GM19193 (cell line): Measurements from ENCODE around the gene FA2H.

Experiments
- POLR2A ChIP-seq: IDR thresholded peaks from 4 replicates; pipeline ENCODE4 v1.6.1; 2011; ENCODE audit not compliant: insufficient read depth, insufficient read length; ENCODE audit errors: extremely low read depth

Gene FA2H

GRCh38 chr16:74738816-74739215 lies 35.8 kb downstream of the FA2H start:
- no peak for TF ChIP-seq POLR2A

DNA sequence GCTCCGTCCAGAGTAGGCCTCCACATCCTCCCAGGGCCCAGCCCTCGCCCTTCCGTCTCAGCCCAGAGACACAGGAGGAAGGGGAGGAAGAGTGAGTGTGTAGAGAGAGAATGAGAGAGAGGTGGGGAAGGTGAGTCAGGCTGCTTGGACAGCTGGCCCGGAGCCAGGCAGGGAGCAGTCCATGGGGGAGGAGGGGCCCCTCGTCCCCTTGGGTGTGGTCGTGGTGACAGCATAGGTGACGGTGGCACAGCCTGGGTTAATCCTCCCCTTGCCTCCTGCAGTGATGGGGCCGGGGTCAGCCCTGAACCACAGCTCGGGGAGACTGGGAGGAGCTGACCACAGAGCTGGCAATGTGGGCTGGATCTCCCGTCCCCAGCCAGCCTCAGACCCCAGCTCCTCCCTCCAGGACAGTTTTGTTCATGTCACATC lies 36.5 kb downstream of the FA2H start:
- no peak for TF ChIP-seq POLR2A

DNA sequence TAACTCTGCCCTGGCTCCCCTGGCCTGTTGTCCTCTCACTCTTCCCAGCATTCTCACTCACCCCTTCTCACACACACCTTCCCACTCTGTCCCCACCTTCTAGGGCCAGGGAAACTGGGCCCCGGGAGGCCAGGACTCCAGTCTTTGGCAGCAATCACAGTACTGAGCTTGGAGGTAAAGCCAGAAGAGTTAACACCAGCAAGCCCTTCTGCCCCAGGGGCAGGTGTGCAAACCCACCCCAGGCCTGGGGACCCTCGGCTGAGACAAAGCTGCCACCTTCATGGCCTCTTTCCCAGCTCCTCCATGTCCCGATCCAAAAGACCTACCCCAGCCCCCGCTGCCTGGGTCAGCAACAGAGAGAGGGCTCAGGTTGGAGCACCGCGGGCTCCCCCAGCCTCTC lies 37.1 kb downstream of the FA2H start:
- TF ChIP-seq POLR2A: no peak

GRCh38 chr16:74736531-74737157 lies 38.0 kb downstream of the FA2H start:
- TF ChIP-seq POLR2A: no peak

- no peak for TF ChIP-seq POLR2A
These were observed 39.1 kb downstream of the FA2H start for GRCh38 chr16:74735554-74735953.

- TF ChIP-seq POLR2A: no peak
These were observed 39.5 kb downstream of the FA2H start for GRCh38 chr16:74735162-74735452.

- no peak for TF ChIP-seq POLR2A
These were observed 40.1 kb downstream of the FA2H start for GRCh38 chr16:74734361-74735161.

- TF ChIP-seq POLR2A: no peak
These were observed 41.8 kb downstream of the FA2H start for GRCh38 chr16:74732707-74733350.

DNA sequence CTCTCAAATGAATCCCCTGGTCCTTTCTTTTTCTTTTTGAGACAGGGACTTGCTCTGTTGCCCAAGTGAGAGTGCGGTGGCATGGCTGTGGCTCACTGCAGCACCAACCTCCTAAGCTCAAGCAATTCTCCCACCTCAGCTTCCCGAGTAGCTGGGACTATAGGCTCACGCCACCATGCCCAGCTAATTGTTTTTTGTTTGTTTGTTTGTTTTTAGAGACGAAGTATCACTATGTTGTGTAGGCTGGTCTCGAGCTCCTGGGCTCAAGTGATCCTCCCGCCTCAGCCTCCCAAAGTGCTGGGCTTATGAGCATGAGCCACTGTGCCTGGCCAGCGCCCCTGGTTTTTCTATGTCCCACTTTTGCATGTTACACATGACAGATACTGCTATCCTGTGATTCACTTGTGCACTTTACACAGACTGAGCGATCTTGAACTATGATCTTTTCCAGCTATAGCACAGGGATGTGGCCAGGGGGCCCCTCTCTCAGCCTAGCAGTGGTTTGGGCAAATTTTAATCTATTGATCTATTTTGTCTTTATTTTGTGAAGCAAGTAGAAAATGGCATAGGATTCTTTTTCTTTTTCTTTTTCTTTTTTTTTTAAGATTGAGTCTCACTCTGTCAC lies 42.7 kb downstream of the FA2H start:
- TF ChIP-seq POLR2A: no peak

- TF ChIP-seq POLR2A: no peak
These were observed 44.6 kb downstream of the FA2H start for GRCh38 chr16:74729783-74730683.

DNA sequence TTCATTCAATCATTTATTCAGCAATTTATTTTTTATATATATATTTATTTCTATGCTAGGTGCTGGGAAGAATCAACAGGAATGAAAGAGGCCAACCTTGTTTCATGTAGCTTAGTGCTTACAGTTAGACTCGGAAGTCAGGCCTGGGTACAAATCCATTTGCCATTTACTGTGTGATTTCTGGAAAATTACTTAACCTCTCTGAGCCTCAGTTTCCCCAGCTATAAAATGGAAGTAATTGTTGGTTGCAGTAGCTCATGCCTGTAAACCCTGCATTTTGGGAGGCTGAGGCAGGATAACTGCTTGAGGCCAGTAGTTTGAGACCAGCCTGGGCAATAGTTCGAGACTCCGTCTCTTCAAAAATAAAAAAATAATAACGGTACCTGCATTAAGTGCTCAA lies 46.7 kb downstream of the FA2H start:
- no peak for TF ChIP-seq POLR2A

- no peak for TF ChIP-seq POLR2A
These were observed 47.9 kb downstream of the FA2H start for GRCh38 chr16:74726716-74727115.

GRCh38 chr16:74725651-74726455 lies 48.8 kb downstream of the FA2H start:
- TF ChIP-seq POLR2A: no peak
